CD4-positive, alpha-beta T cell (primary cell): ENCODE data around the gene BDKRB1. TPM values are rescaled to one million over a fixed set of nuclear protein-coding genes. Genes with fewer than 3 reads are reported as not detected.

Experiments used
- ATAC-seq: fragments of 200-7000 bp; cut with Tn5 transposase; one replicate; pipeline ENCODE4 v1.10.0; 2022; ENCODE audit warnings: mild to moderate bottlenecking; ENCODE audit not compliant: poor library complexity
- CTCF ChIA-PET: fragments of 350-600 bp; sonication (Branson Sonifier 250); formaldehyde crosslinking; loops from one replicate; lab custom pipeline; 2021; ENCODE audit warnings: antibody characterized with exemption, inconsistent platforms; lab: Charles Lee
- POLR2A ChIA-PET: fragments of 350-600 bp; sonication (Branson Sonifier 250); formaldehyde crosslinking; loops from one replicate; lab custom pipeline; 2021; ENCODE audit warnings: antibody characterized with exemption, inconsistent platforms; lab: Charles Lee
- DNase-seq, 14 experiments: peaks; one replicate each; pipeline ENCODE4 v3.0.0-alpha.2; 2013 to 2020; ENCODE audit warnings: mixed read lengths in 2 of 14
- H3K27ac ChIP-seq, 2 donors: one replicate each; pipeline versions ENCODE4 v1.5.1 to v1.7.0; 2013; ENCODE audit warnings: low read length in 2 of 2, low read depth in 1 of 2, mild to moderate bottlenecking in 1 of 2
- H3K27me3 ChIP-seq, 2 experiments: 1 replicate in 1 of 2; 2 replicates in 1 of 2; pipeline versions ENCODE4 v1.6.1 to v1.7.0; 2013; ENCODE audit warnings: low read length in 2 of 2, control low read depth in 1 of 2, mild to moderate bottlenecking in 1 of 2, moderate library complexity in 1 of 2; ENCODE audit not compliant: insufficient read depth in 2 of 2, control insufficient read depth in 1 of 2
- H3K36me3 ChIP-seq: one replicate; pipeline ENCODE4 v1.6.1; 2013; ENCODE audit warnings: low read length, control low read depth; ENCODE audit not compliant: insufficient read depth
- H3K4me1 ChIP-seq: one replicate; pipeline ENCODE4 v1.6.1; 2013; ENCODE audit warnings: low read length, control low read depth; ENCODE audit not compliant: insufficient read depth
- H3K4me3 ChIP-seq: one replicate; pipeline ENCODE4 v1.5.1; 2013; ENCODE audit warnings: mild to moderate bottlenecking, low read length, moderate library complexity
- H3K9me3 ChIP-seq, 2 experiments: 1 replicate in 1 of 2; 2 replicates in 1 of 2; pipeline versions ENCODE4 v1.6.1 to v1.7.0; 2013; ENCODE audit warnings: low read length in 2 of 2, mild to moderate bottlenecking in 2 of 2, control low read depth in 1 of 2, moderate library complexity in 1 of 2; ENCODE audit not compliant: control insufficient read depth in 1 of 2, insufficient read depth in 1 of 2
- H3K27ac Mint-ChIP-seq: one replicate; pipeline ENCODE4 v1.8.0; 2020; ENCODE audit warnings: mixed read lengths
- H3K27me3 Mint-ChIP-seq: one replicate; pipeline ENCODE4 v1.8.0; 2021; ENCODE audit warnings: mixed read lengths
- H3K36me3 Mint-ChIP-seq: one replicate; pipeline ENCODE4 v1.8.0; 2021; ENCODE audit warnings: low read depth, mixed read lengths
- H3K4me1 Mint-ChIP-seq: one replicate; pipeline ENCODE4 v1.8.0; 2021; ENCODE audit warnings: low read depth, mixed read lengths
- H3K4me3 Mint-ChIP-seq: one replicate; pipeline ENCODE4 v1.8.0; 2020; ENCODE audit warnings: mild to moderate bottlenecking, mixed read lengths
- H3K9me3 Mint-ChIP-seq: one replicate; pipeline ENCODE4 v1.8.0; 2020; ENCODE audit warnings: mixed read lengths
- CTCF ChIP-seq: fragments of 200-600 bp; IDR thresholded peaks from one replicate; pipeline ENCODE4 v1.8.0; 2022; ENCODE audit warnings: antibody characterized with exemption, mild to moderate bottlenecking
- intact Hi-C, 2 experiments: fragments of 100-400 bp; cut with DNase I in 1 of 2; cut with micrococcal nuclease in 1 of 2; formaldehyde crosslinking; loops; one replicate each; pipeline versions ENCODE4 v1.15.1 to v1.9.0; 2023 to 2025; cut with DNase I, micrococcal nuclease
- total RNA-seq, 174 experiments: library from RNA in 2 of 174; stranded (reverse) in 2 of 174; gene quantifications; one replicate each; pipeline ENCODE4 v1.2.3 and lab custom pipeline; 2021 to 2026

BDKRB1 gene
- total RNA-seq, 2 experiments from 2014 or later = not detected

- Mint-ChIP-seq H3K27me3 (no peaks in the 10 kb centered on the region), H3K36me3 (peaks cover 50% of the 10 kb centered on the region), H3K4me3 (no peak overlapping the region), H3K4me1 (no peaks in the 10 kb centered on the region), H3K27ac (no peak overlapping the region), H3K9me3 (no peaks in the 10 kb centered on the region)
- no peaks in the 10 kb centered on the region for H3K4me1 ChIP-seq
- peaks cover 44% of the 10 kb centered on the region for H3K36me3 ChIP-seq
- ATAC-seq = no peak
- no peak for DNase-seq
- H3K27ac ChIP-seq = no peak overlapping the region
- POLR2A ChIA-PET = no interaction called here
- H3K27me3 ChIP-seq = no peaks in the 10 kb centered on the region
- intact Hi-C loops = loop anchor here in 1 of 2 experiments (10.0 kb wide), 1 partner anchor 451 kb away; no protein-coding TSS in a partner anchor
- no peak for TF ChIP-seq CTCF
- no peaks in the 10 kb centered on the region for H3K9me3 ChIP-seq
- CTCF ChIA-PET = no interaction called here
- no peak overlapping the region for H3K4me3 ChIP-seq
Observed at GRCh38 chr14:96294246-96294645, 38.2 kb downstream of the BDKRB1 start.

GRCh38 chr14:96297000-96297399 is 41.0 kb downstream of the BDKRB1 start:
- peak; percentile 51 for TF ChIP-seq CTCF
- no peak overlapping the region for H3K27ac Mint-ChIP-seq
- Histone ChIP-seq H3K4me1 (no peaks in the 10 kb centered on the region), H3K36me3 (peaks cover 39% of the 10 kb centered on the region), H3K9me3 (no peaks in the 10 kb centered on the region), H3K4me3 (no peak overlapping the region), H3K27me3 (no peaks in the 10 kb centered on the region), H3K27ac (no peak overlapping the region)
- ChIA-PET CTCF (no interaction called here), POLR2A (interaction anchor here (0.6 kb wide), 1 partner anchor 82 kb away, joined by 6 read pairs; no protein-coding TSS in a partner anchor)
- no peaks in the 10 kb centered on the region for H3K27me3 Mint-ChIP-seq
- ATAC-seq (no peak), DNase-seq (peak in 3 of 14 experiments; percentile 40 to 50 (median 43))
- intact Hi-C loops = loop anchor here (1.0 to 10.0 kb wide), 2 partner anchors 127 to 448 kb away; no protein-coding TSS in a partner anchor
- no peaks in the 10 kb centered on the region for H3K4me1 Mint-ChIP-seq
- peaks cover 53% of the 10 kb centered on the region for H3K36me3 Mint-ChIP-seq
- no peaks in the 10 kb centered on the region for H3K9me3 Mint-ChIP-seq
- H3K4me3 Mint-ChIP-seq = no peak overlapping the region

GRCh38 chr14:96297997-96298515 is 42.0 kb downstream of the BDKRB1 start:
- POLR2A ChIA-PET = no interaction called here
- Mint-ChIP-seq H3K27ac (no peak overlapping the region), H3K27me3 (no peaks in the 10 kb centered on the region), H3K4me1 (no peaks in the 10 kb centered on the region), H3K9me3 (no peaks in the 10 kb centered on the region), H3K4me3 (no peak overlapping the region), H3K36me3 (peaks cover 55% of the 10 kb centered on the region)
- Histone ChIP-seq H3K27me3 (no peaks in the 10 kb centered on the region), H3K27ac (no peak overlapping the region), H3K9me3 (no peaks in the 10 kb centered on the region), H3K4me1 (no peaks in the 10 kb centered on the region), H3K36me3 (peaks cover 47% of the 10 kb centered on the region), H3K4me3 (no peak overlapping the region)
- no peak for TF ChIP-seq CTCF
- DNase-seq (no peak), ATAC-seq (no peak)
- CTCF ChIA-PET = no interaction called here
- intact Hi-C loops = loop anchor here (1.0 to 10.0 kb wide), 2 partner anchors 126 to 447 kb away; no protein-coding TSS in a partner anchor
